Measurements from ENCODE around the gene SHROOM3.

- no peak for TF ChIP-seq BHLHE40 (IDR thresholded peaks at IDR 0.05; ENCODE audit: borderline replicate concordance)
- TF ChIP-seq SP1 (IDR thresholded peaks at IDR 0.05) = no peak
- TF ChIP-seq FOXK2 (IDR thresholded peaks at IDR 0.05) = no peak
- no peak for TF ChIP-seq ZNF384 (IDR thresholded peaks at IDR 0.05)
Observed at GRCh38 chr4:76666944-76667532, 232.0 kb downstream of the SHROOM3 start.
